CD14-positive monocyte (primary cell): ENCODE measurements around the gene LHPP. TPM values are rescaled to one million over a fixed set of nuclear protein-coding genes. Genes with fewer than 3 reads are reported as not detected.

Experiments used
- DNase-seq, 3 donors: peaks; one replicate each; pipeline ENCODE4 v3.0.0-alpha.2; 2011 to 2022
- H2AFZ ChIP-seq: 2 replicates; pipeline ENCODE4 v1.6.0; 2012; ENCODE audit warnings: mild to moderate bottlenecking, low read depth, low read length, inconsistent platforms; ENCODE audit not compliant: insufficient read depth, poor library complexity, severe bottlenecking
- H3K27ac ChIP-seq, 2 donors: 1 replicate in 1 of 2; 2 replicates in 1 of 2; pipeline ENCODE4 v1.5.1; 2012 to 2013; ENCODE audit warnings: low read length in 2 of 2, control low read depth in 1 of 2, inconsistent platforms in 1 of 2, low read depth in 1 of 2, mild to moderate bottlenecking in 1 of 2
- H3K27me3 ChIP-seq, 2 donors: one replicate each; pipeline versions ENCODE4 v1.6.0 to v1.6.1; 2011 to 2013; ENCODE audit warnings: low read length in 2 of 2; ENCODE audit not compliant: control insufficient read depth in 2 of 2, insufficient read depth in 2 of 2
- H3K36me3 ChIP-seq, 2 donors: replicated peaks in 1 of 2; 1 replicate in 1 of 2; 2 replicates in 1 of 2; pipeline versions ENCODE4 v1.5.1 to v1.6.1; 2012 to 2013; ENCODE audit warnings: low read length in 2 of 2, control low read depth in 1 of 2, inconsistent platforms in 1 of 2, mild to moderate bottlenecking in 1 of 2; ENCODE audit not compliant: insufficient read depth in 2 of 2, control insufficient read depth in 1 of 2
- H3K4me1 ChIP-seq, 2 donors: 1 replicate in 1 of 2; 2 replicates in 1 of 2; pipeline versions ENCODE4 v1.5.1 to v1.6.1; 2012 to 2013; ENCODE audit warnings: low read length in 2 of 2, control low read depth in 1 of 2, inconsistent platforms in 1 of 2, mild to moderate bottlenecking in 1 of 2, moderate library complexity in 1 of 2; ENCODE audit not compliant: insufficient read depth in 2 of 2, control insufficient read depth in 1 of 2
- H3K4me2 ChIP-seq: replicated peaks from 2 replicates; pipeline ENCODE3; 2012; ENCODE audit warnings: low read length, moderate library complexity, mild to moderate bottlenecking; ENCODE audit not compliant: poor library complexity, severe bottlenecking; ENCODE audit errors: extremely low read depth
- H3K4me3 ChIP-seq, 3 experiments: fragments of 200-600 bp in 1 of 3; sonication (generic) in 1 of 3; replicated peaks in 1 of 3; 1 replicate in 2 of 3; 2 replicates in 1 of 3; pipeline ENCODE4 v1.5.1; 2011 to 2013; ENCODE audit warnings: low read length in 3 of 3, mild to moderate bottlenecking in 3 of 3, control low read depth in 2 of 3, low read depth in 2 of 3, inconsistent platforms in 1 of 3, moderate library complexity in 1 of 3
- H3K79me2 ChIP-seq: 2 replicates; pipeline ENCODE4 v1.6.0; 2012; ENCODE audit warnings: mild to moderate bottlenecking, control low read depth, inconsistent platforms, low read length, moderate library complexity; ENCODE audit not compliant: insufficient read depth
- H3K9ac ChIP-seq: 2 replicates; pipeline ENCODE4 v1.6.0; 2017; ENCODE audit warnings: low read length, mild to moderate bottlenecking; ENCODE audit not compliant: insufficient read depth, poor library complexity, severe bottlenecking
- H3K9me3 ChIP-seq, 2 donors: replicated peaks in 1 of 2; 1 replicate in 1 of 2; 2 replicates in 1 of 2; pipeline versions ENCODE4 v1.5.1 to v1.6.1; 2012 to 2013; ENCODE audit warnings: low read length in 2 of 2, control low read depth in 1 of 2; ENCODE audit not compliant: control insufficient read depth in 1 of 2, insufficient read depth in 1 of 2
- H4K20me1 ChIP-seq: 2 replicates; pipeline ENCODE4 v1.6.0; 2012; ENCODE audit warnings: mild to moderate bottlenecking, low read length, control low read depth, moderate library complexity; ENCODE audit not compliant: insufficient read depth
- H3K27ac Mint-ChIP-seq, 7 donors: one replicate each; pipeline ENCODE4 v1.8.0; 2020; ENCODE audit warnings: mild to moderate bottlenecking in 7 of 7, mixed read lengths in 7 of 7, moderate library complexity in 6 of 7, inconsistent platforms in 2 of 7
- H3K27me3 Mint-ChIP-seq, 3 donors: one replicate each; pipeline ENCODE4 v1.8.0; 2021 to 2022; ENCODE audit warnings: low read depth in 3 of 3, mild to moderate bottlenecking in 3 of 3, mixed read lengths in 3 of 3, moderate library complexity in 3 of 3, inconsistent platforms in 1 of 3
- H3K36me3 Mint-ChIP-seq, 2 donors: one replicate each; pipeline ENCODE4 v1.8.0; 2020; ENCODE audit warnings: mixed read lengths in 2 of 2, inconsistent platforms in 1 of 2, mild to moderate bottlenecking in 1 of 2
- H3K4me1 Mint-ChIP-seq: one replicate; pipeline ENCODE4 v1.8.0; 2020; ENCODE audit warnings: mild to moderate bottlenecking, mixed read lengths
- H3K4me3 Mint-ChIP-seq, 2 donors: one replicate each; pipeline ENCODE4 v1.8.0; 2020; ENCODE audit warnings: mild to moderate bottlenecking in 2 of 2, mixed read lengths in 2 of 2, moderate library complexity in 1 of 2
- H3K9me3 Mint-ChIP-seq, 7 donors: one replicate each; pipeline ENCODE4 v1.8.0; 2020 to 2022; ENCODE audit warnings: mixed read lengths in 7 of 7, mild to moderate bottlenecking in 6 of 7, moderate library complexity in 6 of 7, inconsistent platforms in 2 of 7
- WGBS: methylation state at CpG from one replicate; pipeline ENCODE4 v1.1.5; 2013; ENCODE audit warnings: missing lambda C conversion rate; ENCODE audit not compliant: insufficient coverage; 5-methylcytosine and 5-hydroxymethylcytosine counted together
- intact Hi-C, 2 donors: fragments of 100-400 bp; cut with micrococcal nuclease; formaldehyde crosslinking; loops; one replicate each; pipeline versions ENCODE4 v1.15.0 to v1.15.1; 2023
- polyA plus RNA-seq, 3 donors: library from polyadenylated mRNA; depleted of rRNA in 1 of 3; unstranded in 2 of 3; stranded (reverse) in 1 of 3; fragments of 300-500 nt in 2 of 3; fragments of >200 nt in 1 of 3; fragmentation: Illumina TruSeq in 2 of 3; gene quantifications; 1 replicate in 2 of 3; 2 replicates in 1 of 3; pipeline ENCODE4 v1.2.3, GENCODE V29; 2012 to 2021
- TF ChIP-seq, protein P1 (sequence below): fragments of 200-600 bp; IDR thresholded peaks from one replicate; pipeline ENCODE4 v1.8.0; 2022; ENCODE audit warnings: antibody characterized with exemption, mild to moderate bottlenecking

Gene LHPP
- polyA plus RNA-seq, 3 donors, result 15.2 to 20.6 (median 19.5) TPM

GRCh38 chr10:124557648-124558338 is 96.2 kb downstream of the LHPP start:
- Histone ChIP-seq H3K27ac (no peak overlapping the region), H3K4me1 (no peaks in the 10 kb centered on the region), H4K20me1 (no peaks in the 10 kb centered on the region), H3K27me3 (no peaks in the 10 kb centered on the region), H2AFZ (no peak overlapping the region), H3K79me2 (no peaks in the 10 kb centered on the region), H3K9ac (no peak overlapping the region), H3K9me3 (no peaks in the 10 kb centered on the region), H3K4me2 (no peak overlapping the region), H3K4me3 (no peak overlapping the region), H3K36me3 (no peaks in the 10 kb centered on the region)
- TF ChIP-seq, protein P1, sequence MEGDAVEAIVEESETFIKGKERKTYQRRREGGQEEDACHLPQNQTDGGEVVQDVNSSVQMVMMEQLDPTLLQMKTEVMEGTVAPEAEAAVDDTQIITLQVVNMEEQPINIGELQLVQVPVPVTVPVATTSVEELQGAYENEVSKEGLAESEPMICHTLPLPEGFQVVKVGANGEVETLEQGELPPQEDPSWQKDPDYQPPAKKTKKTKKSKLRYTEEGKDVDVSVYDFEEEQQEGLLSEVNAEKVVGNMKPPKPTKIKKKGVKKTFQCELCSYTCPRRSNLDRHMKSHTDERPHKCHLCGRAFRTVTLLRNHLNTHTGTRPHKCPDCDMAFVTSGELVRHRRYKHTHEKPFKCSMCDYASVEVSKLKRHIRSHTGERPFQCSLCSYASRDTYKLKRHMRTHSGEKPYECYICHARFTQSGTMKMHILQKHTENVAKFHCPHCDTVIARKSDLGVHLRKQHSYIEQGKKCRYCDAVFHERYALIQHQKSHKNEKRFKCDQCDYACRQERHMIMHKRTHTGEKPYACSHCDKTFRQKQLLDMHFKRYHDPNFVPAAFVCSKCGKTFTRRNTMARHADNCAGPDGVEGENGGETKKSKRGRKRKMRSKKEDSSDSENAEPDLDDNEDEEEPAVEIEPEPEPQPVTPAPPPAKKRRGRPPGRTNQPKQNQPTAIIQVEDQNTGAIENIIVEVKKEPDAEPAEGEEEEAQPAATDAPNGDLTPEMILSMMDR, result no peak
- Mint-ChIP-seq H3K36me3 (peaks cover 0 to 5% of the 10 kb centered on the region in 2 donors), H3K9me3 (peaks cover 0 to 10% (median 3%) of the 10 kb centered on the region in 7 donors), H3K4me3 (no peak overlapping the region), H3K27ac (no peak overlapping the region), H3K27me3 (peaks cover 2 to 4% (median 3%) of the 10 kb centered on the region in 3 donors), H3K4me1 (peaks cover 3% of the 10 kb centered on the region)
- DNase-seq, result no peak
- WGBS, result 96% methylated on average over 14 of the region's 16 CpGs
- intact Hi-C loops, result no loop called here

DNA sequence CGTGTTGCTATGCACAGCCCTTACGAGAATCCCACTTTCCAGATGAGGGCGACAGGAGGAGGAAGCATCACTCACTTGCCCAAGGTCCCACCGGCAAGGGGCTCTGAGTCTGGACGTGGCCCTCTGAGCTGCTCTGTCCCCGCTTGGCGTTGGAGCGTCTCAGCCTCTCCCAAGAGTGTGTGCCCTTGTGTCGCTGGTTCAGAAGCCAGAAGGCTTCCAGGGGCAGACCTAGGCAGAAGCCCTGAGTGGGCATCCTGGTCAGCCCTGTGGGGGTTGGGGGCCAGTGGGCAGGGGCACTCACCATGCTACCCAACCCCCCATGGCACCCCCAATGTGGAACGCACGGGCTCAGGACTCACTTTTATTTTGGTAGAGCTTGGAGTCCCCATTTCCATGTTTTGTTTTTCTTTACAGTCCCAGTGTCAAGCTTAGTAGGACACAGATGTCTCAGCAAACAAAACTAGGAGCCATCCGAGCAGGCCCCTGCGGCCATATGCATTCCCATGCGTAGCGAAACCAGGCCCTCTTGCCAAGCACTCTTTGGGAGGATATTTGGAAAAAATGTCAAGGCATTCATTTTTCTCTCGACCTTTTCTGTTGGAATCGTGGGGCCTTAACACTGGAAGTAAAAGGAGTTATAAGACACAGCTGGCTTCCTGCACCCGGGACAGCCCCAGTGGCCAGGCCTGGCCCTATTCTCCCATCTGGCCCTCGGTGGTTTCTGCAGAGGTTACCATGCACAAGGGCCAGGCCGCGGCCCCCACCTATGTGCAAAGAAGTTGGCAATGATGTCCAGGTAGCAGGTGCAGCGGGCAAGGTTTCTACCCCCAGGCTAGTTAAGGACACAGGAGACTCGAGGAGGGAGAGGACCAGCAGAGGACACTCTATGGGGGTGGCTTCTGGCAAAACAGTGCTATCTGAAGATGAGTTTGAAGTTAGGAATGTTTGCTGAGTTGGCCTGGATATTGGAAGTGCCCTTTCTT is 97.0 kb downstream of the LHPP start:
- peaks cover 0 to 10% (median 3%) of the 10 kb centered on the region in 7 donors for H3K9me3 Mint-ChIP-seq
- no peak overlapping the region for H3K4me3 Mint-ChIP-seq
- Histone ChIP-seq H3K27ac (no peak overlapping the region), H3K27me3 (no peaks in the 10 kb centered on the region), H3K9ac (no peak overlapping the region), H3K9me3 (no peaks in the 10 kb centered on the region), H3K79me2 (no peaks in the 10 kb centered on the region), H4K20me1 (no peaks in the 10 kb centered on the region), H3K4me2 (no peak overlapping the region), H3K4me1 (no peaks in the 10 kb centered on the region), H3K36me3 (no peaks in the 10 kb centered on the region), H2AFZ (no peak overlapping the region), H3K4me3 (no peak overlapping the region)
- H3K36me3 Mint-ChIP-seq, result peaks cover 0 to 5% of the 10 kb centered on the region in 2 donors
- peaks cover 2 to 6% (median 4%) of the 10 kb centered on the region in 3 donors for H3K27me3 Mint-ChIP-seq
- TF ChIP-seq, protein P1, result no peak
- DNase-seq, result no peak
- peak overlapping the region in 1 of 7 donors; percentile 60 for H3K27ac Mint-ChIP-seq
- WGBS, result 96% methylated on average over 21 of the region's 23 CpGs
- intact Hi-C loops, result no loop called here
- peaks cover 3% of the 10 kb centered on the region for H3K4me1 Mint-ChIP-seq
